PC-3 (cell line): ENCODE measurements around the gene IRF9. TPM values are rescaled to one million over a fixed set of nuclear protein-coding genes. Genes with fewer than 3 reads are reported as not detected.

Experiments
- ATAC-seq: fragments of 200-7000 bp; cut with Tn5 transposase; 2 replicates; pipeline ENCODE4 v1.9.1; 2020; ENCODE audit warnings: mild to moderate bottlenecking, moderate library complexity
- BruUV-seq: library from RNA; stranded (reverse); fragments of 400-500 nt; replicated peaks from 2 replicates; lab custom pipeline; 2021; lab: Mats Ljungman, UMichigan
- CTCF ChIA-PET: fragments of 300-600 bp; sonication (Branson Sonifier 250); formaldehyde crosslinking; loops from one replicate; lab custom pipeline; 2022; ENCODE audit warnings: antibody characterized with exemption; lab: Charles Lee
- POLR2A ChIA-PET: fragments of 300-600 bp; sonication (Branson Sonifier 250); formaldehyde crosslinking; loops from one replicate; lab custom pipeline; 2022; ENCODE audit warnings: antibody characterized with exemption; ENCODE audit not compliant: unreplicated experiment; lab: Charles Lee
- DNase-seq: peaks from one replicate; pipeline ENCODE4 v3.0.0-alpha.2; 2015
- H2AFZ ChIP-seq: fragments of 300-600 bp; sonication (generic); 2 replicates; pipeline ENCODE4 v1.6.0; 2016; ENCODE audit warnings: antibody characterized with exemption, low read length
- H3F3A ChIP-seq: fragments of 300-600 bp; sonication (generic); one replicate; pipeline ENCODE4 v1.6.0; 2017; ENCODE audit warnings: antibody characterized with exemption, low read length, control low read depth, mild to moderate bottlenecking; ENCODE audit not compliant: unreplicated experiment
- H3K27ac ChIP-seq: fragments of 300-600 bp; sonication (generic); 2 replicates; pipeline ENCODE4 v1.5.1; 2016; ENCODE audit warnings: mild to moderate bottlenecking, low read length
- H3K27me3 ChIP-seq: fragments of 300-600 bp; sonication (generic); 2 replicates; pipeline ENCODE4 v1.6.1; 2016; ENCODE audit warnings: low read length, mixed read lengths
- H3K36me3 ChIP-seq: fragments of 300-600 bp; sonication (generic); 2 replicates; pipeline ENCODE4 v1.6.1; 2016; ENCODE audit warnings: low read depth, mixed run types, low read length, mixed read lengths
- H3K4me1 ChIP-seq: fragments of 300-600 bp; sonication (generic); 2 replicates; pipeline ENCODE4 v1.5.1; 2016; ENCODE audit warnings: low read length; ENCODE audit not compliant: insufficient read depth
- H3K4me2 ChIP-seq: fragments of 300-600 bp; sonication (generic); 2 replicates; pipeline ENCODE4 v1.6.0; 2016; ENCODE audit warnings: low read length
- H3K4me3 ChIP-seq: fragments of 300-600 bp; sonication (generic); 2 replicates; pipeline ENCODE4 v1.5.1; 2016; ENCODE audit warnings: mild to moderate bottlenecking, low read length, mixed read lengths
- H3K79me2 ChIP-seq: fragments of 300-600 bp; sonication (generic); 2 replicates; pipeline ENCODE4 v1.6.1; 2017; ENCODE audit warnings: low read length, mixed read lengths
- H3K9ac ChIP-seq: fragments of 300-600 bp; sonication (generic); 2 replicates; pipeline ENCODE4 v1.6.0; 2016; ENCODE audit warnings: mild to moderate bottlenecking, low read length
- H3K9me2 ChIP-seq: fragments of 300-600 bp; sonication (generic); replicated peaks from 2 replicates; pipeline ENCODE4 v1.6.1; 2016; ENCODE audit warnings: mixed run types, low read length, mixed read lengths
- H3K9me3 ChIP-seq: fragments of 300-600 bp; sonication (generic); 2 replicates; pipeline ENCODE4 v1.6.1; 2016; ENCODE audit warnings: low read length, mixed read lengths
- H4K20me1 ChIP-seq: fragments of 300-600 bp; sonication (generic); 2 replicates; pipeline ENCODE4 v1.6.1; 2016; ENCODE audit warnings: low read length, mixed read lengths
- CTCF ChIP-seq: fragments of 300-600 bp; sonication (generic); conservative IDR thresholded peaks from 2 replicates; pipeline ENCODE4 v1.5.1; 2017; ENCODE audit warnings: antibody characterized with exemption, low read depth, mild to moderate bottlenecking, low read length
- EZH2 ChIP-seq: fragments of 300-600 bp; sonication (generic); IDR thresholded peaks from one replicate; pipeline ENCODE4 v1.6.1; 2017; ENCODE audit warnings: antibody characterized with exemption, mild to moderate bottlenecking, low read length; ENCODE audit not compliant: unreplicated experiment
- EZH2phosphoT487 ChIP-seq: fragments of 300-600 bp; sonication (generic); IDR thresholded peaks from 2 replicates; pipeline ENCODE4 v1.6.1; 2018; ENCODE audit warnings: mild to moderate bottlenecking, antibody characterized with exemption, low read length, borderline replicate concordance
- intact Hi-C: fragments of 100-400 bp; cut with micrococcal nuclease; formaldehyde crosslinking; loops from 2 replicates; pipeline ENCODE4 v1.9.0; 2023
- total RNA-seq: library from RNA; depleted of rRNA; stranded (reverse); fragments of >200 nt; gene quantifications from 2 replicates; pipeline ENCODE4 v1.2.3, GENCODE V29; 2014

IRF9 gene
- total RNA-seq, 1 experiment from 2014 or later: 10.5 TPM

GRCh38 chr14:24212924-24213865, 52.1 kb downstream of the IRF9 start, which contains the start of gene CHMP4A:
TSS of gene CHMP4A (minus strand) at chr14:24213488. CDS start at chr14:24213439, 49 bp downstream.
- CTCF ChIA-PET: interaction anchor here (1.0 to 1.2 kb wide), 2 partner anchors 28 to 83 kb away, joined by 3 read pairs; no protein-coding TSS in a partner anchor
- Histone ChIP-seq H3K79me2 (peaks cover 13% of the 10 kb centered on the region; the same call in 1 of the 2 replicates), H3F3A (peaks cover 5% of the 10 kb centered on the region), H2AFZ (peak within 1 kb of the TSS; percentile 88), H3K4me2 (peak within 1 kb of the TSS; percentile 86), H3K9me3 (no peaks in the 10 kb centered on the region), H3K27me3 (no peaks in the 10 kb centered on the region), H3K27ac (peak within 1 kb of the TSS; percentile 93), H3K36me3 (peaks cover 21% of the 10 kb centered on the region), H3K9me2 (no peaks in the 10 kb centered on the region), H4K20me1 (no peaks in the 10 kb centered on the region), H3K4me3 (peak within 1 kb of the TSS; percentile 86), H3K9ac (peak within 1 kb of the TSS; percentile 95), H3K4me1 (peaks cover 11% of the 10 kb centered on the region)
- peak; percentile 97 for DNase-seq
- no TSS peak for BruUV-seq
- POLR2A ChIA-PET: interaction anchor here (0.6 to 1.1 kb wide), 2 partner anchors 29 to 1571 kb away, joined by 3 to 4 read pairs; partner anchors contain the start of gene TINF2
- no peak for TF ChIP-seq CTCF
- no peak for TF ChIP-seq EZH2
- TF ChIP-seq EZH2phosphoT487: no peak
- intact Hi-C loops: loop anchor here (2.0 kb wide), 1 partner anchor 16 kb away; no protein-coding TSS in a partner anchor
- peak; percentile 76 for ATAC-seq

- no peak for ATAC-seq
- TSS peak; percentile 88 for BruUV-seq
- Histone ChIP-seq H2AFZ (peak overlapping the region; percentile 88), H3K79me2 (peaks cover 13% of the 10 kb centered on the region; the same call in 1 of the 2 replicates), H4K20me1 (no peaks in the 10 kb centered on the region), H3K4me2 (peak overlapping the region; percentile 86), H3K9me3 (no peaks in the 10 kb centered on the region), H3K4me1 (peaks cover 11% of the 10 kb centered on the region), H3K9ac (peak overlapping the region; percentile 95), H3K9me2 (no peaks in the 10 kb centered on the region), H3K27ac (peak overlapping the region; percentile 93), H3F3A (peaks cover 5% of the 10 kb centered on the region), H3K36me3 (peaks cover 21% of the 10 kb centered on the region), H3K27me3 (no peaks in the 10 kb centered on the region), H3K4me3 (peak overlapping the region; percentile 86)
- POLR2A ChIA-PET: interaction anchor here (0.6 to 1.1 kb wide), 2 partner anchors 28 to 1572 kb away, joined by 3 to 4 read pairs; partner anchors contain the start of gene TINF2
- CTCF ChIA-PET: interaction anchor here (0.7 to 1.2 kb wide), 3 partner anchors 27 to 82 kb away, joined by 3 to 4 read pairs (median 3); partner anchors contain the start of gene IRF9
- no peak for DNase-seq
- intact Hi-C loops: loop anchor here (2.0 kb wide), 1 partner anchor 17 kb away; no protein-coding TSS in a partner anchor
- no peak for TF ChIP-seq EZH2phosphoT487
- no peak for TF ChIP-seq CTCF
- TF ChIP-seq EZH2: no peak
Measured at GRCh38 chr14:24213866-24214662, 53.0 kb downstream of the IRF9 start.
